Neural cell (in vitro differentiated cells): ENCODE measurements around the gene CNFN. TPM values are rescaled to one million over a fixed set of nuclear protein-coding genes. Genes with fewer than 3 reads are reported as not detected.

Experiments used
- polyA plus RNA-seq: library from polyadenylated mRNA; depleted of rRNA; stranded (reverse); fragments of >200 nt; gene quantifications from 2 replicates; pipeline ENCODE4 v1.2.3, GENCODE V29; 2014
- small RNA-seq, 3 experiments: library from RNA; depleted of rRNA; stranded (forward); fragments of <200 nt; gene quantifications; one replicate each; pipeline ENCODE3, GENCODE V24; 2012

Gene CNFN
- polyA plus RNA-seq, 1 donor from 2014 or later, result not detected

Small RNA genes lying within 50 kb of the gene (small RNA-seq; reads per million reads assigned to genes)
- gene MIR8077, result 0 to 0.23 (median 0) reads per million in 3 experiments

Other genes with a start within 250 kb of the CNFN start
- 69.9 and 72.8 TPM in 2 replicates for gene DEDD2, start 172.6 kb downstream of the CNFN start, polyA plus RNA-seq
- gene ZNF526, start 170.0 kb downstream of the CNFN start, polyA plus RNA-seq, result 2.1 TPM in 2 replicates
- gene GSK3A, start 147.7 kb downstream of the CNFN start, polyA plus RNA-seq, result 25.2 and 25.8 TPM in 2 replicates
- gene ERF, start 135.2 kb downstream of the CNFN start, polyA plus RNA-seq, result 3.8 and 6.7 TPM in 2 replicates
- 10.8 and 23.1 TPM in 2 replicates for gene CIC, start 121.0 kb downstream of the CNFN start, polyA plus RNA-seq
- gene PRR19, start 88.2 kb downstream of the CNFN start, polyA plus RNA-seq, result 1.4 and 2.4 TPM in 2 replicates
- 727 and 741 TPM in 2 replicates for gene PAFAH1B3, start 87.7 kb downstream of the CNFN start, polyA plus RNA-seq
- 30.9 and 35.3 TPM in 2 replicates for gene TMEM145, start 77.0 kb downstream of the CNFN start, polyA plus RNA-seq
- 21.5 and 22.5 TPM in 2 replicates for gene MEGF8, start 64.7 kb downstream of the CNFN start, polyA plus RNA-seq
- gene LIPE, start 37.1 kb upstream of the CNFN start, polyA plus RNA-seq, result 19.1 and 24.7 TPM in 2 replicates
- not detected in 2 replicates for gene CXCL17, start 52.6 kb upstream of the CNFN start, polyA plus RNA-seq
- gene CEACAM1, start 138.2 kb upstream of the CNFN start, polyA plus RNA-seq, result 0.12 TPM in 1 of 2 replicates, not detected in the other
- not detected in 2 replicates for gene CEACAM8, start 204.6 kb upstream of the CNFN start, polyA plus RNA-seq